K562 (cell line): ENCODE measurements around the gene TFRC. TPM values are rescaled to one million over a fixed set of nuclear protein-coding genes. Genes with fewer than 3 reads are reported as not detected.

ENCODE experiments used
- ATAC-seq: fragments of 200-7000 bp; cut with Tn5 transposase; 3 replicates; pipeline ENCODE4 v1.9.1; 2020; ENCODE audit warnings: moderate library complexity
- BruUV-seq: library from RNA; stranded (reverse); fragments of 400-500 nt; replicated peaks from 2 replicates; lab custom pipeline; 2021; lab: Mats Ljungman, UMichigan
- CTCF ChIA-PET: fragments of 300-600 bp; formaldehyde crosslinking; extraction: SDS; loops from one replicate; lab custom pipeline; 2021; ENCODE audit warnings: low intra/inter-chr PET ratio; lab: Yijun Ruan, JAX
- POLR2A ChIA-PET: fragments of 300-600, 350-650 bp; sonication (Branson Sonifier 250); formaldehyde crosslinking; extraction: SDS; loops from one replicate; lab custom pipeline; 2021; ENCODE audit warnings: antibody characterized with exemption, inconsistent platforms; lab: Yijun Ruan, JAX
- DNase-seq, 4 experiments: peaks; one replicate each; pipeline versions ENCODE4 v3.0.0 to v3.0.0-alpha.2; 2011 to 2018; ENCODE audit warnings: low spot score in 3 of 4, mixed read lengths in 3 of 4; ENCODE audit errors: extremely low read depth in 1 of 4
- FAIRE-seq: peaks from 2 replicates; lab custom pipeline; 2011; peaks lifted over from hg19 to GRCh38; lab: Jason Lieb, UNC
- H2AFZ ChIP-seq: 2 replicates; pipeline ENCODE4 v1.6.0; 2011; ENCODE audit warnings: low read depth, low read length, control low read depth, inconsistent platforms
- H3K27ac ChIP-seq: fragments of 200-600 bp; 3 replicates; pipeline ENCODE4 v1.8.0; 2011; ENCODE audit warnings: low read depth, mild to moderate bottlenecking, control low read depth, inconsistent platforms, low read length, moderate library complexity, mixed read lengths; ENCODE audit errors: extremely low read depth
- H3K27me3 ChIP-seq, 2 experiments: fragments of 300-600 bp in 1 of 2; 2 replicates in 1 of 2; 3 replicates in 1 of 2; pipeline versions ENCODE4 v1.6.0 to v1.8.0; 2011; ENCODE audit warnings: inconsistent platforms in 2 of 2, low read length in 2 of 2, mild to moderate bottlenecking in 1 of 2, mixed read lengths in 1 of 2, moderate library complexity in 1 of 2; ENCODE audit not compliant: control insufficient read depth in 2 of 2, insufficient read depth in 2 of 2
- H3K36me3 ChIP-seq: fragments of 300-600 bp; 3 replicates; pipeline ENCODE4 v1.8.0; 2011; ENCODE audit warnings: mild to moderate bottlenecking, low read length, inconsistent platforms; ENCODE audit not compliant: control insufficient read depth, insufficient read depth
- H3K4me1 ChIP-seq, 2 experiments: fragments of 200-600 bp in 1 of 2; replicated peaks in 1 of 2; 2 replicates in 1 of 2; 3 replicates in 1 of 2; pipeline versions ENCODE4 v1.5.1 to v1.8.0; 2011; ENCODE audit warnings: inconsistent platforms in 2 of 2, low read length in 2 of 2, mild to moderate bottlenecking in 1 of 2, mixed read lengths in 1 of 2, moderate library complexity in 1 of 2; ENCODE audit not compliant: control insufficient read depth in 2 of 2, insufficient read depth in 2 of 2
- H3K4me2 ChIP-seq: 2 replicates; pipeline ENCODE4 v1.6.1; 2011; ENCODE audit warnings: low read length, control low read depth, inconsistent platforms, mixed read lengths; ENCODE audit not compliant: insufficient read depth
- H3K4me3 ChIP-seq: fragments of 200-600 bp; sonication (generic), shearing (Covaris generic); 2 replicates; pipeline ENCODE4 v1.5.1; 2016; ENCODE audit warnings: control low read depth, inconsistent platforms
- H3K79me2 ChIP-seq: fragments of 200-600 bp; 3 replicates; pipeline ENCODE4 v1.8.0; 2011; ENCODE audit warnings: low read length, inconsistent platforms; ENCODE audit not compliant: control insufficient read depth, insufficient read depth
- H3K9ac ChIP-seq, 2 experiments: 2 replicates each; pipeline versions ENCODE4 v1.6.0 to v1.6.1; 2011; ENCODE audit warnings: low read depth in 2 of 2, low read length in 2 of 2, control low read depth in 1 of 2, inconsistent platforms in 1 of 2, mild to moderate bottlenecking in 1 of 2, mixed read lengths in 1 of 2; ENCODE audit not compliant: insufficient read depth in 1 of 2
- H3K9me1 ChIP-seq: one replicate; pipeline ENCODE4 v1.6.0; 2011; ENCODE audit warnings: inconsistent platforms, mild to moderate bottlenecking, low read length, moderate library complexity; ENCODE audit not compliant: control insufficient read depth, insufficient read depth
- H3K9me3 ChIP-seq: replicated peaks from 2 replicates; pipeline ENCODE4 v1.5.1; 2011; ENCODE audit warnings: low read depth, low read length, inconsistent platforms; ENCODE audit not compliant: control insufficient read depth, insufficient read depth
- H4K20me1 ChIP-seq: replicated peaks from 2 replicates; pipeline ENCODE4 v1.6.1; 2011; ENCODE audit warnings: low read length, inconsistent platforms, mixed read lengths; ENCODE audit not compliant: control insufficient read depth, insufficient read depth
- LARP7 ChIP-seq: fragments of 450-650 bp; IDR thresholded peaks from 2 replicates; pipeline ENCODE4 v1.6.1; 2016
- POLR2AphosphoS2 ChIP-seq: IDR thresholded peaks from 2 replicates; pipeline ENCODE4 v1.6.1; 2012; ENCODE audit warnings: low read length, improper control_type of control experiment
- POLR2AphosphoS5 ChIP-seq: IDR thresholded peaks from 2 replicates; pipeline ENCODE4 v1.6.1; 2011; ENCODE audit warnings: mild to moderate bottlenecking, low read depth, low read length, moderate library complexity; ENCODE audit not compliant: control insufficient read depth, insufficient read depth
- POLR2G ChIP-seq: fragments of 200-400 bp; formaldehyde crosslinking; IDR thresholded peaks from 2 replicates; pipeline ENCODE4 v1.6.1; 2017; ENCODE audit warnings: low read depth, mild to moderate bottlenecking, antibody characterized with exemption, low read length, moderate library complexity
- RBFOX2 ChIP-seq: fragments of 200-400 bp; formaldehyde crosslinking; IDR thresholded peaks from 2 replicates; pipeline ENCODE4 v1.6.1; 2017; ENCODE audit warnings: low read depth, mild to moderate bottlenecking, low read length, moderate library complexity
- RBM22 ChIP-seq: fragments of 200-400 bp; formaldehyde crosslinking; IDR thresholded peaks from 2 replicates; pipeline ENCODE4 v1.6.1; 2018; ENCODE audit warnings: low read length, low read depth; ENCODE audit not compliant: poor library complexity, severe bottlenecking
- WGBS: fragments of 100-300 bp; shearing (Covaris generic); methylation state at CpG from one replicate; pipeline ENCODE4 v1.1.6; 2016; ENCODE audit warnings: low coverage, mixed read lengths; ENCODE audit not compliant: insufficient coverage; ENCODE audit errors: missing lambda C conversion rate; 5-methylcytosine and 5-hydroxymethylcytosine counted together
- in situ Hi-C: fragments of 300-500 bp; cut with MboI; formaldehyde crosslinking; loops from 4 replicates; pipeline ENCODE4 v1.15.0; 2018; ENCODE audit warnings: inconsistent platforms, mixed read lengths
- intact Hi-C: fragments of 100-400 bp; cut with micrococcal nuclease; formaldehyde crosslinking; loops from 2 replicates; pipeline ENCODE4 v1.14.2; 2022
- polyA plus RNA-seq, 8 experiments: library from polyadenylated mRNA; depleted of rRNA in 4 of 8; stranded (reverse) in 5 of 8; unstranded in 3 of 8; fragments of >200 nt; fragmentation: Nextera tagmentation in 2 of 8; fragmentation: Illumina TruSeq in 1 of 8; extraction: Ambion mirVana in 2 of 8; extraction: Trizol in 1 of 8; gene quantifications; 2 replicates each; pipeline versions ENCODE4 v1.2.1 to v1.2.3, GENCODE V29; 2011 to 2014; ENCODE audit warnings: inconsistent platforms in 1 of 8, missing spikeins in 1 of 8
- total RNA-seq, 7 experiments: library from RNA; depleted of rRNA in 6 of 7; stranded (reverse); fragments of >200 nt in 6 of 7; fragmentation: Illumina TruSeq in 2 of 7; extraction: Trizol in 2 of 7; gene quantifications; 2 replicates each; pipeline versions ENCODE4 v1.2.1 to v1.2.3, GENCODE V29; 2011 to 2021; ENCODE audit warnings: low replicate concordance in 1 of 7
- TF ChIP-seq, protein P1 (sequence below): fragments of 200-800 bp; sonication (Bioruptor generic); IDR thresholded peaks from 2 replicates; pipeline ENCODE4 v1.6.1; 2017; ENCODE audit warnings: missing genetic modification characterization, missing compliant biosample characterization
- TF ChIP-seq, protein P2 (sequence below): sonication (generic); formaldehyde crosslinking; IDR thresholded peaks from 2 replicates; pipeline ENCODE4 v1.8.0; 2023; ENCODE audit warnings: missing genetic modification reagents, mild to moderate bottlenecking, borderline replicate concordance
- TF ChIP-seq, protein P3 (sequence below), 2 experiments: fragments of 450-650 bp; conservative IDR thresholded peaks; 2 replicates each; pipeline ENCODE4 v1.6.1; 2017; ENCODE audit warnings: mild to moderate bottlenecking in 2 of 2, moderate library complexity in 2 of 2
- TF ChIP-seq, protein P4 (sequence below): fragments of 250-450 bp; sonication (Bioruptor Pico); IDR thresholded peaks from 2 replicates; pipeline ENCODE4 v1.4.0; 2020

TFRC gene
- total and polyA plus RNA-seq, 9 of the 15 experiments (the other 6 are each of a cell fraction or from before 2014, with no cell fraction given) = 149 to 679 (median 332) TPM

DNA sequence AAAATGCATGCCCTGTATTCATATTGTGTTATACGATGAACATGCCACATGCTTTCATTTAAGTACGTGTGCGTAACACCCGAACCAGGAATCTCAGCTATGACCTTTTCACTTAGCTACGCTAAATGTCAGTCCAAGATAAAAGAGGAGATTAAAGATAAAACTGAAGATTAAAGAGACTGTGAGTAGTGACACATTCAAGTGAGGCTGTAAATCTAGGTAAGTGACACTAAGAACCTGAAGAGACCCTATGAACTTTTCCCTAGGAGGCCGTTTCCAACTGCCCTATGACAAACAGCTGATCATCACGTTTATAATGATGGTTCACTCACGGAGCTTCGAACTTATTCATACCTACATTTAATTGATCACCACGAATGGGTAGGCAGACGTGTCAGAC lies 32.2 kb downstream of the TFRC start:
- no peak overlapping the region for H3K4me2 ChIP-seq
- DNase-seq (no peak), FAIRE-seq (no peak), ATAC-seq (no peak)
- no peak overlapping the region for H3K4me3 ChIP-seq
- H2AFZ ChIP-seq = no peak overlapping the region
- POLR2A ChIA-PET = interaction anchor here (0.8 to 4.5 kb wide), 17 partner anchors 7 to 157 kb away, joined by 3 to 33 read pairs (median 5); no protein-coding TSS in a partner anchor
- peaks cover 29% of the 10 kb centered on the region for H4K20me1 ChIP-seq
- BruUV-seq = no TSS peak
- H3K79me2 ChIP-seq = peaks cover 7% of the 10 kb centered on the region; the same call in 2 of the 3 replicates
- intact Hi-C loops (no loop called here), in situ Hi-C loops (no loop called here)
- H3K27me3 ChIP-seq = no peaks in the 10 kb centered on the region
- no peak overlapping the region for H3K27ac ChIP-seq
- WGBS = 66% methylated on average over 11 of the region's 11 CpGs
- no peaks in the 10 kb centered on the region; a peak in 1 of 5 replicates for H3K4me1 ChIP-seq
- H3K9ac ChIP-seq = no peak overlapping the region
- H3K36me3 ChIP-seq = peaks cover 77% of the 10 kb centered on the region
- no peaks in the 10 kb centered on the region for H3K9me3 ChIP-seq
- CTCF ChIA-PET = no interaction called here
- H3K9me1 ChIP-seq = no peaks in the 10 kb centered on the region
- peak; percentile 41 for TF ChIP-seq POLR2G
- TF ChIP-seq, protein P1, sequence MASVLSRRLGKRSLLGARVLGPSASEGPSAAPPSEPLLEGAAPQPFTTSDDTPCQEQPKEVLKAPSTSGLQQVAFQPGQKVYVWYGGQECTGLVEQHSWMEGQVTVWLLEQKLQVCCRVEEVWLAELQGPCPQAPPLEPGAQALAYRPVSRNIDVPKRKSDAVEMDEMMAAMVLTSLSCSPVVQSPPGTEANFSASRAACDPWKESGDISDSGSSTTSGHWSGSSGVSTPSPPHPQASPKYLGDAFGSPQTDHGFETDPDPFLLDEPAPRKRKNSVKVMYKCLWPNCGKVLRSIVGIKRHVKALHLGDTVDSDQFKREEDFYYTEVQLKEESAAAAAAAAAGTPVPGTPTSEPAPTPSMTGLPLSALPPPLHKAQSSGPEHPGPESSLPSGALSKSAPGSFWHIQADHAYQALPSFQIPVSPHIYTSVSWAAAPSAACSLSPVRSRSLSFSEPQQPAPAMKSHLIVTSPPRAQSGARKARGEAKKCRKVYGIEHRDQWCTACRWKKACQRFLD (CRISPR knock-in tag) = 0 out of 2 replicates have a peak, but pooled peaks have one; percentile 28
- peak; percentile 86 for TF ChIP-seq RBM22
- no peak for TF ChIP-seq LARP7
- TF ChIP-seq RBFOX2 = peak; percentile 34
- peak; percentile 75 for TF ChIP-seq POLR2AphosphoS5
- TF ChIP-seq, protein P2, sequence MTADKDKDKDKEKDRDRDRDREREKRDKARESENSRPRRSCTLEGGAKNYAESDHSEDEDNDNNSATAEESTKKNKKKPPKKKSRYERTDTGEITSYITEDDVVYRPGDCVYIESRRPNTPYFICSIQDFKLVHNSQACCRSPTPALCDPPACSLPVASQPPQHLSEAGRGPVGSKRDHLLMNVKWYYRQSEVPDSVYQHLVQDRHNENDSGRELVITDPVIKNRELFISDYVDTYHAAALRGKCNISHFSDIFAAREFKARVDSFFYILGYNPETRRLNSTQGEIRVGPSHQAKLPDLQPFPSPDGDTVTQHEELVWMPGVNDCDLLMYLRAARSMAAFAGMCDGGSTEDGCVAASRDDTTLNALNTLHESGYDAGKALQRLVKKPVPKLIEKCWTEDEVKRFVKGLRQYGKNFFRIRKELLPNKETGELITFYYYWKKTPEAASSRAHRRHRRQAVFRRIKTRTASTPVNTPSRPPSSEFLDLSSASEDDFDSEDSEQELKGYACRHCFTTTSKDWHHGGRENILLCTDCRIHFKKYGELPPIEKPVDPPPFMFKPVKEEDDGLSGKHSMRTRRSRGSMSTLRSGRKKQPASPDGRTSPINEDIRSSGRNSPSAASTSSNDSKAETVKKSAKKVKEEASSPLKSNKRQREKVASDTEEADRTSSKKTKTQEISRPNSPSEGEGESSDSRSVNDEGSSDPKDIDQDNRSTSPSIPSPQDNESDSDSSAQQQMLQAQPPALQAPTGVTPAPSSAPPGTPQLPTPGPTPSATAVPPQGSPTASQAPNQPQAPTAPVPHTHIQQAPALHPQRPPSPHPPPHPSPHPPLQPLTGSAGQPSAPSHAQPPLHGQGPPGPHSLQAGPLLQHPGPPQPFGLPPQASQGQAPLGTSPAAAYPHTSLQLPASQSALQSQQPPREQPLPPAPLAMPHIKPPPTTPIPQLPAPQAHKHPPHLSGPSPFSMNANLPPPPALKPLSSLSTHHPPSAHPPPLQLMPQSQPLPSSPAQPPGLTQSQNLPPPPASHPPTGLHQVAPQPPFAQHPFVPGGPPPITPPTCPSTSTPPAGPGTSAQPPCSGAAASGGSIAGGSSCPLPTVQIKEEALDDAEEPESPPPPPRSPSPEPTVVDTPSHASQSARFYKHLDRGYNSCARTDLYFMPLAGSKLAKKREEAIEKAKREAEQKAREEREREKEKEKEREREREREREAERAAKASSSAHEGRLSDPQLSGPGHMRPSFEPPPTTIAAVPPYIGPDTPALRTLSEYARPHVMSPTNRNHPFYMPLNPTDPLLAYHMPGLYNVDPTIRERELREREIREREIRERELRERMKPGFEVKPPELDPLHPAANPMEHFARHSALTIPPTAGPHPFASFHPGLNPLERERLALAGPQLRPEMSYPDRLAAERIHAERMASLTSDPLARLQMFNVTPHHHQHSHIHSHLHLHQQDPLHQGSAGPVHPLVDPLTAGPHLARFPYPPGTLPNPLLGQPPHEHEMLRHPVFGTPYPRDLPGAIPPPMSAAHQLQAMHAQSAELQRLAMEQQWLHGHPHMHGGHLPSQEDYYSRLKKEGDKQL (CRISPR knock-in tag) = no peak
- TF ChIP-seq, protein P3, sequence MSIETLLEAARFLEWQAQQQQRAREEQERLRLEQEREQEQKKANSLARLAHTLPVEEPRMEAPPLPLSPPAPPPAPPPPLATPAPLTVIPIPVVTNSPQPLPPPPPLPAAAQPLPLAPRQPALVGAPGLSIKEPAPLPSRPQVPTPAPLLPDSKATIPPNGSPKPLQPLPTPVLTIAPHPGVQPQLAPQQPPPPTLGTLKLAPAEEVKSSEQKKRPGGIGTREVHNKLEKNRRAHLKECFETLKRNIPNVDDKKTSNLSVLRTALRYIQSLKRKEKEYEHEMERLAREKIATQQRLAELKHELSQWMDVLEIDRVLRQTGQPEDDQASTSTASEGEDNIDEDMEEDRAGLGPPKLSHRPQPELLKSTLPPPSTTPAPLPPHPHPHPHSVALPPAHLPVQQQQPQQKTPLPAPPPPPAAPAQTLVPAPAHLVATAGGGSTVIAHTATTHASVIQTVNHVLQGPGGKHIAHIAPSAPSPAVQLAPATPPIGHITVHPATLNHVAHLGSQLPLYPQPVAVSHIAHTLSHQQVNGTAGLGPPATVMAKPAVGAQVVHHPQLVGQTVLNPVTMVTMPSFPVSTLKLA (conservative IDR thresholded peaks at IDR 0.05) = 0 out of 4 replicates have a peak, but pooled peaks of 1 of the 2 experiments have one; percentile 2
- TF ChIP-seq POLR2AphosphoS2 = peak; percentile 6; the same call in 1 of the 2 replicates
- TF ChIP-seq, protein P4, sequence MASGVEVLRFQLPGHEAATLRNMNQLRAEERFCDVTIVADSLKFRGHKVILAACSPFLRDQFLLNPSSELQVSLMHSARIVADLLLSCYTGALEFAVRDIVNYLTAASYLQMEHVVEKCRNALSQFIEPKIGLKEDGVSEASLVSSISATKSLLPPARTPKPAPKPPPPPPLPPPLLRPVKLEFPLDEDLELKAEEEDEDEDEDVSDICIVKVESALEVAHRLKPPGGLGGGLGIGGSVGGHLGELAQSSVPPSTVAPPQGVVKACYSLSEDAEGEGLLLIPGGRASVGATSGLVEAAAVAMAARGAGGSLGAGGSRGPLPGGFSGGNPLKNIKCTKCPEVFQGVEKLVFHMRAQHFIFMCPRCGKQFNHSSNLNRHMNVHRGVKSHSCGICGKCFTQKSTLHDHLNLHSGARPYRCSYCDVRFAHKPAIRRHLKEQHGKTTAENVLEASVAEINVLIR (CRISPR knock-in tag) = no peak
